ENCODE results near the gene CCR8.
"Not testable (repeated sequence)": the region's sequence is repeated elsewhere in the genome, so short reads cannot be mapped to it uniquely, and the experiment has no call there.

CCR8 gene

GRCh38 chr3:39346785-39347585, 17.5 kb downstream of the CCR8 start:
- in situ Hi-C loops (cut with MboI; ENCODE audit: low sequenced_read_pairs): no loop called here

GRCh38 chr3:39347586-39347876, 18.0 kb downstream of the CCR8 start:
- in situ Hi-C loops (cut with MboI; ENCODE audit: low sequenced_read_pairs): no loop called here

GRCh38 chr3:39349080-39349479, 19.6 kb downstream of the CCR8 start:
- in situ Hi-C loops (cut with MboI; ENCODE audit: low sequenced_read_pairs): no loop called here

DNA sequence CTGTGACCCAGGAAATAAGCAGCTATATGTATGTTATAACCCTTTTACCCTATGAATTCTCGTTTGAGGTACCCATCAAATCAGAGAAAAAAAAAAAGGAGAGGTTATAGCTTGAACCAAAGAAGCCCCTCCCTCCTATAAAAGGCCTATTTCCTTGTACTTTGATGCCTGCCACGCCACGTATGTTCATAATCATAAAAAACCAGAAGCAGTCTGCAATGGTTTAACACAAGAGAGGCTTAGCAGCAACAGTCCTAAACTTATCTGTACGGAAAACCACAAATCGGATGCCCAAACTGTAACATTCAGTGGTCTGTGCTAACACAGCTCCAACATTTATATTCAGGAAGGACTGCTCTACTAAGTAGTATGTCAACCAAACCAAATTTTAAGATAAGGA, 21.2 kb downstream of the CCR8 start:
- in situ Hi-C loops (cut with MboI; ENCODE audit: low sequenced_read_pairs): no loop called here

DNA sequence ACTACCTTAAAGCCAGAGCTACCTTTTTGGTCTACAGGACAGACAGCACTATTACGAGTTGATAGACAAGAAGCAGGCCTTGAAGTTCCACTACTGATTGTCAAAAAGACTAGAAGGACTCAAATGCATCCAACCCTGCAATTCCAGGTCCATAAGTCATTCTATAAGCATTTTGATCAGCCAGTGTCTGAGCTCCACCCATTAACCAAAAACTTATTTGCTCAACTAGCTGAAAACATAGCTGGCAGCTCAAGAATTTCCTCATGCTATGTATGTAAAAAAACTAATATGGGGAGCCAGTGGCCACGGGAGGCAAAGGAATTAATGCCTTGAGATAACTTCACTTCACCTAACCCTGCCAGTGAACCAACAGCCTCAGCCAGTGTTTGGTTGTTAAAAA, 21.6 kb downstream of the CCR8 start:
- in situ Hi-C loops (cut with MboI; ENCODE audit: low sequenced_read_pairs): not testable (repeated sequence)

DNA sequence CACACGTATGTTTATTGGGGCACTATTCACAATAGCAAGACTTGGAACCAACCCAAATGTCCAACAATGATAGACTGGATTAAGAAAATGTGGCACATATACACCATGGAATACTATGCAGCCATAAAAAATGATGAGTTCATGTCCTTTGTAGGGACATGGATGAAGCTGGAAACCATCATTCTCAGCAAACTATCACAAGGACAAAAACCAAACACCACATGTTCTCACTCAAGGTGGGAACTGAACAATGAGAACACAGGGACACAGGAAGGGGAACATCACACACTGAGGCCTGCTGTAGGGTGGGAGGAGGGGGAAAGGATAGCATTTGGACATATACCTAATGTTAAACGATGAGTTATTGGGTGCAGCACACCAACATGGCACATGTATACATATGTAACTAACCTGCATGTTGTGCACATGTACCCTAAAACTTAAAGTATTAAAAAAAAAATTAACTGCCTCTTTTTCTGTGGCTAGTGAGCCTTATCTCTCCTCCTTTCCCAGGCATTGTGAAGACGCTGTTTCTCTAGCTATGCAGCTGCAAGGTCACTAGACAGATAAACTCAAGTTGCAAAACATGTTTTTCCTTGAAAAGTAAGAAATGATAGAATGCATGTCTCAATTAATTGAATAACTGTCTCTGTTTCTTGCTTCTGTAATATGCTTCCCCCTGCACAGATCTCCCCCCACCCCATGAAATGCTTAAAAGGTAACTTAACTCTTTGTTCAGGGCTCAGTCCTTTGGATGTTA, 23.8 kb downstream of the CCR8 start:
- in situ Hi-C loops (cut with MboI; ENCODE audit: low sequenced_read_pairs): not testable (repeated sequence)

DNA sequence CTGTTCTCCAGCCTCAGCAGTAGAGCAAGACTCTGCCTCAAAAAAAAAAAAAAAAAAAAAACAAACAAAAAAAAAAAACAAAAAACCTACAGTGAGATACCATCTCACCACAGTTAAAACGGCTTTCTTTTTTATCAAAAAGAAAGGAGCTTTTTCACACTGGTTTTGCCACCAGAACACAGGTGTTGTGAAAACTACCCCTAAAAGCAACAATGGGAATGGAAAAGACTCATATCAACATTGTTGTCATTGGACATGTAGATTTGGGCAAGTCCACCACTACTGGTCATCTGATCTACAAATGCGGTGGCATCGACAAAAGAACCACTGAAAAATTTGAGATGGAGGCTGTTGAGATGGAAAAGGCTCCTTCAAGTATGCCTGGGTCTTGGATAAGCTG, 28.8 kb downstream of the CCR8 start:
- in situ Hi-C loops (cut with MboI; ENCODE audit: low sequenced_read_pairs): no loop called here

- in situ Hi-C loops (cut with MboI; ENCODE audit: low sequenced_read_pairs): no loop called here
Observed at GRCh38 chr3:39361252-39361927, 31.9 kb downstream of the CCR8 start.

DNA sequence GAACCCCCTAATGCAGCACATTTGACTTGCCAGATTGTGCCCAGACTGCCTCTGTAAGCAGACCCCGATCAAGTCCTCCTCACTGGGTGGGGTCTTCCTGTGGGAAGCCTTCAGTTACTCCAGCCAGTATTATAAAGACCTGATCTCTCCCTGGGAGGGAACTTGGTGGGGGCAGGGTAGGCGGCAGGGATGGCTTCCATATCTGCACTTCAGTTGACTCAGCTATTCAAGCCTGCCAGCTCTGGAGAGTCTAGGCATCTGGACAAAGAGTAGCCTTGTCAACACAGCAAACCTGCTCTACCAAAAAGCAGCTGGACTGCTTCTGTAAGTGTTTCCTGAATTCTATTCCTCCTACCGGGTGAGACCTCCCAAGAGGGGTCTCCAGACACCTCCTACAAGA, 32.7 kb downstream of the CCR8 start:
- in situ Hi-C loops (cut with MboI; ENCODE audit: low sequenced_read_pairs): no loop called here

DNA sequence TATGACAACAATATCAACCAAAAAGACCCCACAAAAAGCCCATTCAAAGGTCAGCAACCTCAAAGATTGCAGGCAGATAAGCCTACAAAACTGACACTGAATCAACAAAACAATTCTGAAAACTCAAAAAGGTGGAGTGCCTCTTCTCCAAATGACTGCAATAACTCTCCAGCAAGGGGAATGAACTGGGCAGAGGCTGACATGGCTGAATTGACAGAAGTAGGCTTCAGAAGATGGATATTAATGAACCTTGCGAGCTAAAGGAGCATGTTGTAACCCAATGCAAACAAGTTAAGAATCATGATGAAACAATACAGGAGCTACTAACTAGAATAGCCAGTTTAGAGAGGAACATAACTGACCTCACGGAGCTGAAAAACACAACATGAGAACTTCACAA, 33.3 kb downstream of the CCR8 start:
- in situ Hi-C loops (cut with MboI; ENCODE audit: low sequenced_read_pairs): no loop called here

GRCh38 chr3:39370450-39370849, 40.9 kb downstream of the CCR8 start:
- in situ Hi-C loops (cut with MboI; ENCODE audit: low sequenced_read_pairs): not testable (repeated sequence)

DNA sequence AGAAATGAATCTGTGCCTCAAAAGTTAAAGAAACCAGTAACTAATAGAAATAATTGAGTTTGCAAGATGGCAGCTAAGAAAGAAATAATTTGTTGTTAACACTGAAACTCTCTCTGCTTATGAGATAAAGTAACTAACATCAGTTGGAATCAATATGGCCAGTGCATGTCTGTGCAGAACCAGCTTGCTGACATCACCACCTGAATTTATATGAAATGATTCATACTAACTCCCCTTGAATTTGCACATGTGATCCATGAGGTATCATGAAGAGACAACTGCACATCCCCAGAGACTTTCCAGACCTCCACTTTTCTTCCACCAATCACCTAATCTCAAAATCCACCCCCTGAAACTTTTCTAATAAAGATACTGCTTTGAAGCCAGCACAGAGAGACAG, 43.3 kb downstream of the CCR8 start:
- in situ Hi-C loops (cut with MboI; ENCODE audit: low sequenced_read_pairs): no loop called here

- in situ Hi-C loops (cut with MboI; ENCODE audit: low sequenced_read_pairs): no loop called here
Observed at GRCh38 chr3:39376959-39377634, 47.6 kb downstream of the CCR8 start.

- in situ Hi-C loops (cut with MboI; ENCODE audit: low sequenced_read_pairs): no loop called here
Observed at GRCh38 chr3:39378088-39378487, 48.6 kb downstream of the CCR8 start.

GRCh38 chr3:39378957-39379777, 49.7 kb downstream of the CCR8 start:
- in situ Hi-C loops (cut with MboI; ENCODE audit: low sequenced_read_pairs): no loop called here

- in situ Hi-C loops (cut with MboI; ENCODE audit: low sequenced_read_pairs): no loop called here
Observed at GRCh38 chr3:39379778-39380155, 50.3 kb downstream of the CCR8 start.

DNA sequence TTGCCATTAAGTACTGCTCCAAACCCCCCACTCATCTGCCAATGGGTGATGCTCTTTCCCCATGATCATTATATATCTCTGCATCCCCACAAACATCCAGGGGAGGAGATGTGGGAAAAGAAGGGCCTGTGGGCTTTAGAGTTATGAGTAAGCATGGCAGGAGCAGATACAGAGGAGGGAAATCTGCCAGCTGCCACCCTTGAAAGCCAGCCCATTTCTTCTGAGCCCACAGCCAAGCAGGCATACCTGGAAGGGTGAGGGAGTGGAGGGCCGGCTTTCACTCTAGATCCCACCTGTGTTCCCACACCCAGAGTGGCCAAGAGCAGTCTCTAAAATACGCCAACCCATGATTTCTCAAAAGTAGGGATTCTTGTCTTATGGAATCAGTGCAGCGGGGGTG, 51.9 kb downstream of the CCR8 start:
- in situ Hi-C loops (cut with MboI; ENCODE audit: low sequenced_read_pairs): no loop called here

Data from HL-60/S4 treated with phorbol 12-myristate 13-acetate at 8.2 ng/mL for 4 days and 3 days (cell line).